ENCODE measurements around the gene KLHL26. TPM values are rescaled to one million over a fixed set of nuclear protein-coding genes. Genes with fewer than 3 reads are reported as not detected.

Gene KLHL26
- polyA plus RNA-seq, 3 donors: 1.6 to 3.2 (median 2.0) TPM

GRCh38 chr19:18685597-18686190 lies 48.9 kb downstream of the KLHL26 start:
- WGBS (ENCODE audit: insufficient coverage): 71% methylated on average over 2 of the region's 5 CpGs
- intact Hi-C loops (cut with micrococcal nuclease): no loop called here
- Histone ChIP-seq H3K4me3 (replicated peaks in 1 of 3; ENCODE audit: low read depth in 2 of 3, low read length in 3 of 3) (peak overlapping the region in 1 of 3 experiments; percentile 76), H3K36me3 (replicated peaks in 1 of 2; ENCODE audit: control insufficient read depth in 1 of 2, insufficient read depth in 2 of 2, low read length in 2 of 2) (no peaks in the 10 kb centered on the region), H3K4me2 (replicated peaks; ENCODE audit: extremely low read depth, low read length, poor library complexity, severe bottlenecking) (peak overlapping the region; percentile 5), H3K27me3 (ENCODE audit: control insufficient read depth in 2 of 2, insufficient read depth in 2 of 2, low read length in 2 of 2) (no peaks in the 10 kb centered on the region), H3K4me1 (ENCODE audit: control insufficient read depth in 1 of 2, insufficient read depth in 2 of 2, low read length in 2 of 2) (peaks cover 36 to 54% of the 10 kb centered on the region in 2 donors), H3K27ac (ENCODE audit: low read depth in 1 of 2, low read length in 2 of 2) (no peak overlapping the region), H3K9me3 (replicated peaks in 1 of 2; ENCODE audit: control insufficient read depth in 1 of 2, insufficient read depth in 1 of 2, low read length in 2 of 2) (no peaks in the 10 kb centered on the region), H4K20me1 (ENCODE audit: insufficient read depth, low read length) (peaks cover 42% of the 10 kb centered on the region), H3K79me2 (ENCODE audit: insufficient read depth, low read length) (peaks cover 61% of the 10 kb centered on the region), H2AFZ (ENCODE audit: insufficient read depth, low read depth, low read length, poor library complexity, severe bottlenecking) (no peak overlapping the region), H3K9ac (ENCODE audit: insufficient read depth, low read length, poor library complexity, severe bottlenecking) (no peak overlapping the region)
- no peak overlapping the region for H3K4me3 Mint-ChIP-seq
- H3K9me3 Mint-ChIP-seq: no peaks in the 10 kb centered on the region
- peaks cover 3 to 9% of the 10 kb centered on the region in 2 donors for H3K36me3 Mint-ChIP-seq
- peaks cover 2% of the 10 kb centered on the region in 3 donors for H3K27me3 Mint-ChIP-seq (ENCODE audit: low read depth in 3 of 3)
- peak overlapping the region; percentile 35 to 80 (median 57) for H3K27ac Mint-ChIP-seq
- peak in 2 of 3 donors; percentile 17 to 52 for DNase-seq
- H3K4me1 Mint-ChIP-seq: peaks cover 46% of the 10 kb centered on the region
- TF ChIP-seq, protein P1, sequence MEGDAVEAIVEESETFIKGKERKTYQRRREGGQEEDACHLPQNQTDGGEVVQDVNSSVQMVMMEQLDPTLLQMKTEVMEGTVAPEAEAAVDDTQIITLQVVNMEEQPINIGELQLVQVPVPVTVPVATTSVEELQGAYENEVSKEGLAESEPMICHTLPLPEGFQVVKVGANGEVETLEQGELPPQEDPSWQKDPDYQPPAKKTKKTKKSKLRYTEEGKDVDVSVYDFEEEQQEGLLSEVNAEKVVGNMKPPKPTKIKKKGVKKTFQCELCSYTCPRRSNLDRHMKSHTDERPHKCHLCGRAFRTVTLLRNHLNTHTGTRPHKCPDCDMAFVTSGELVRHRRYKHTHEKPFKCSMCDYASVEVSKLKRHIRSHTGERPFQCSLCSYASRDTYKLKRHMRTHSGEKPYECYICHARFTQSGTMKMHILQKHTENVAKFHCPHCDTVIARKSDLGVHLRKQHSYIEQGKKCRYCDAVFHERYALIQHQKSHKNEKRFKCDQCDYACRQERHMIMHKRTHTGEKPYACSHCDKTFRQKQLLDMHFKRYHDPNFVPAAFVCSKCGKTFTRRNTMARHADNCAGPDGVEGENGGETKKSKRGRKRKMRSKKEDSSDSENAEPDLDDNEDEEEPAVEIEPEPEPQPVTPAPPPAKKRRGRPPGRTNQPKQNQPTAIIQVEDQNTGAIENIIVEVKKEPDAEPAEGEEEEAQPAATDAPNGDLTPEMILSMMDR (IDR thresholded peaks at IDR 0.05): no peak

DNA sequence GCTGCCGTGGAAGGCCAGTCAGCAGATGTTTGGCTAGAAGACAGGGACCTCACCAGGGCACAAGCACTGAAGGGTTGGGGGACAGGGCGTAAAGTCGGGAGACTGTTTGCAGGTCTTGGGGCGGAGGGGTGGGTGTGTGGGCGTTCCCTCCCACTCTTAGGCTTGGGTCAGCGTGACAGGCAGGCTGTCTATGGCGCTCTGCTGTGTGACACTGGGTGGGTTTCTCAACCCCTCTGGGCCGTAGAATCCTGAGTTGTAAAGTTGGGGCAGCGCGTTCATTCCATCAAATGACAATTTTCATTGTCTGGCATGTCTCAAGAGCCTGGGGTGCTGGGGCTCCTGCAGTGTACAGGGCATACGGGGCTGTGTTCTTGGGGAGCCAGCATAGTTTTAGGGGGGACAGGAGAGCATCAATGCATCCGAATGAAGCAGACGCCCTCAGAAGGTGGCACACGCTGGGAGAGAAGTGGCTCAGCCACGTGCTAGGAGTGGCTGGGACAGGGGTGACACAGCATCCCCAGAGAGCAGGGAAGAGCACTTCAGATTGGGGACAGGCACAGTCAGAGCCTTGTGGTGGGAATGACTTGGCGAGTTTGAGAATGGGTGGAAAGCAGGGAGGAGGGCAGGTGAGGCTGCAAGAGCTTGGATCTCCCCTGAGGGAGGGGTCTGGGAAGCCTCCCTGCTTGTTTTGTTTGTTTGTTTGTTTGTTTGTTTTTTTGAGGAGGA lies 51.1 kb downstream of the KLHL26 start:
- H3K9ac ChIP-seq (ENCODE audit: insufficient read depth, low read length, poor library complexity, severe bottlenecking): no peak overlapping the region
- intact Hi-C loops (cut with micrococcal nuclease): no loop called here
- no peak overlapping the region for H3K4me3 ChIP-seq (replicated peaks in 1 of 3; ENCODE audit: low read depth in 2 of 3, low read length in 3 of 3)
- no peaks in the 10 kb centered on the region for H3K9me3 ChIP-seq (replicated peaks in 1 of 2; ENCODE audit: control insufficient read depth in 1 of 2, insufficient read depth in 1 of 2, low read length in 2 of 2)
- H3K27me3 ChIP-seq (ENCODE audit: control insufficient read depth in 2 of 2, insufficient read depth in 2 of 2, low read length in 2 of 2): no peaks in the 10 kb centered on the region
- Mint-ChIP-seq H3K9me3 (peaks cover 0 to 1% (median 0%) of the 10 kb centered on the region in 7 donors), H3K27ac (peak overlapping the region in 3 of 7 donors; percentile 3 to 79 (median 66)), H3K4me3 (no peak overlapping the region), H3K27me3 (ENCODE audit: low read depth in 3 of 3) (peaks cover 0 to 3% (median 2%) of the 10 kb centered on the region in 3 donors), H3K36me3 (peaks cover 4 to 14% of the 10 kb centered on the region in 2 donors), H3K4me1 (peaks cover 42% of the 10 kb centered on the region)
- peaks cover 59% of the 10 kb centered on the region for H4K20me1 ChIP-seq (ENCODE audit: insufficient read depth, low read length)
- no peak for DNase-seq
- peaks cover 67% of the 10 kb centered on the region for H3K79me2 ChIP-seq (ENCODE audit: insufficient read depth, low read length)
- no peaks in the 10 kb centered on the region for H3K36me3 ChIP-seq (replicated peaks in 1 of 2; ENCODE audit: control insufficient read depth in 1 of 2, insufficient read depth in 2 of 2, low read length in 2 of 2)
- no peak overlapping the region for H3K4me2 ChIP-seq (replicated peaks; ENCODE audit: extremely low read depth, low read length, poor library complexity, severe bottlenecking)
- 82% methylated on average over 13 of the region's 16 CpGs for WGBS (ENCODE audit: insufficient coverage)
- H2AFZ ChIP-seq (ENCODE audit: insufficient read depth, low read depth, low read length, poor library complexity, severe bottlenecking): no peak overlapping the region
- peaks cover 33 to 47% of the 10 kb centered on the region in 2 donors for H3K4me1 ChIP-seq (ENCODE audit: control insufficient read depth in 1 of 2, insufficient read depth in 2 of 2, low read length in 2 of 2)
- TF ChIP-seq, protein P1 (IDR thresholded peaks at IDR 0.05): no peak
- H3K27ac ChIP-seq (ENCODE audit: low read depth in 1 of 2, low read length in 2 of 2): no peak overlapping the region

Data from CD14-positive monocyte (primary cell).